Neutrophil (primary cell): ENCODE measurements around the gene MUC22.
"Not testable (repeated sequence)": the region's sequence is repeated elsewhere in the genome, so short reads cannot be mapped to it uniquely, and the experiment has no call there.

ENCODE experiments used
- H3K27ac ChIP-seq: fragments of 200-600 bp; sonication (generic); 2 replicates; pipeline ENCODE4 v1.5.1; 2016; ENCODE audit warnings: mild to moderate bottlenecking, moderate library complexity
- H3K27me3 ChIP-seq: fragments of 200-600 bp; sonication (generic); 2 replicates; pipeline ENCODE4 v1.6.0; 2016; ENCODE audit warnings: mild to moderate bottlenecking
- H3K36me3 ChIP-seq: fragments of 200-600 bp; sonication (generic); 2 replicates; pipeline ENCODE4 v1.5.1; 2017
- H3K4me1 ChIP-seq, 2 experiments: fragments of 200-600 bp in 1 of 2; sonication (generic) in 1 of 2; 1 replicate in 1 of 2; 2 replicates in 1 of 2; pipeline versions ENCODE4 v1.5.1 to v1.6.1; 2013 to 2016; ENCODE audit warnings: low read depth in 1 of 2, low read length in 1 of 2, mild to moderate bottlenecking in 1 of 2, moderate library complexity in 1 of 2; ENCODE audit not compliant: control insufficient read depth in 1 of 2, insufficient read depth in 1 of 2
- H3K4me3 ChIP-seq, 2 experiments: fragments of 200-600 bp in 1 of 2; sonication (generic) in 1 of 2; 1 replicate in 1 of 2; 2 replicates in 1 of 2; pipeline ENCODE4 v1.5.1; 2013 to 2016; ENCODE audit warnings: low read depth in 1 of 2, low read length in 1 of 2, mild to moderate bottlenecking in 1 of 2, moderate library complexity in 1 of 2
- H3K9me3 ChIP-seq: fragments of 200-600 bp; sonication (generic); 2 replicates; pipeline ENCODE4 v1.5.1; 2016
- TF ChIP-seq, protein P1 (sequence below): fragments of 200-600 bp; sonication (generic); IDR thresholded peaks from 2 replicates; pipeline ENCODE4 v1.5.1; 2016; ENCODE audit warnings: antibody characterized with exemption

MUC22 gene

GRCh38 chr6:30998785-30999184 lies 11.5 kb upstream of the MUC22 start:
- Histone ChIP-seq H3K27ac (no peak overlapping the region), H3K27me3 (peaks cover 10% of the 10 kb centered on the region), H3K4me3 (no peak overlapping the region), H3K36me3 (no peaks in the 10 kb centered on the region), H3K4me1 (no peaks in the 10 kb centered on the region), H3K9me3 (no peaks in the 10 kb centered on the region)
- TF ChIP-seq, protein P1, sequence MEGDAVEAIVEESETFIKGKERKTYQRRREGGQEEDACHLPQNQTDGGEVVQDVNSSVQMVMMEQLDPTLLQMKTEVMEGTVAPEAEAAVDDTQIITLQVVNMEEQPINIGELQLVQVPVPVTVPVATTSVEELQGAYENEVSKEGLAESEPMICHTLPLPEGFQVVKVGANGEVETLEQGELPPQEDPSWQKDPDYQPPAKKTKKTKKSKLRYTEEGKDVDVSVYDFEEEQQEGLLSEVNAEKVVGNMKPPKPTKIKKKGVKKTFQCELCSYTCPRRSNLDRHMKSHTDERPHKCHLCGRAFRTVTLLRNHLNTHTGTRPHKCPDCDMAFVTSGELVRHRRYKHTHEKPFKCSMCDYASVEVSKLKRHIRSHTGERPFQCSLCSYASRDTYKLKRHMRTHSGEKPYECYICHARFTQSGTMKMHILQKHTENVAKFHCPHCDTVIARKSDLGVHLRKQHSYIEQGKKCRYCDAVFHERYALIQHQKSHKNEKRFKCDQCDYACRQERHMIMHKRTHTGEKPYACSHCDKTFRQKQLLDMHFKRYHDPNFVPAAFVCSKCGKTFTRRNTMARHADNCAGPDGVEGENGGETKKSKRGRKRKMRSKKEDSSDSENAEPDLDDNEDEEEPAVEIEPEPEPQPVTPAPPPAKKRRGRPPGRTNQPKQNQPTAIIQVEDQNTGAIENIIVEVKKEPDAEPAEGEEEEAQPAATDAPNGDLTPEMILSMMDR: no peak

GRCh38 chr6:31000067-31000860 lies 10.0 kb upstream of the MUC22 start:
- H3K4me1 ChIP-seq, H3K27me3 ChIP-seq, H3K9me3 ChIP-seq, H3K4me3 ChIP-seq, H3K27ac ChIP-seq, H3K36me3 ChIP-seq: not testable (repeated sequence)

DNA sequence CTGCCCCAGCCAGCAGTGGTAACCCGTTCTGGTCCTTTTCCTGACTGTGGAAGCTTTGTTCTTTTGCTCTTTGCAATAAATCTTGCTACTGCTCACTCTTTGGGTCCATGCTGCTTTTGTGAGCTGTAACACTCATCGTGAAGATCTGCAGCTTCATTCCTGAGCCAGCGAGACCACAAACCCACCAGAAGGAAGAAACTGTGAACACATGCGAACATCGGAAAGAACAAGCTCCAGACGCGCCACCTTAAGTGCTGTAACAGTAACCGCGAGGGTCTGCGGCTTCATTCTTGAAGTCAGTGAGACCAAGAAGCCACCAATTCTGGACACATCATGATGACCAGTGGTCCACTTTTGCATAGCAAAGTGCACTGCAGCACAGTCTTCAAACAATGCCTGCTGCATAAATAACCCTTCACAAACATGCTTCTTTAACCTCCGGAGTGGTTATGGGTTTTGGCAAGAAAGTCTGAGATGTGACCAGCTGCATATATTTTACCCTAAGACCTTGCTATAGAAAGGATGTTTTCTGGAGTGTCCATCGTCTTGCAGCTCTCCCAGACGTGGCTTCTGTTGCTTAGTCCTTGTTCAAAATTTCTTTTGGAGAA lies 8.9 kb upstream of the MUC22 start:
- Histone ChIP-seq H3K27me3 (peaks cover 10% of the 10 kb centered on the region), H3K36me3 (no peaks in the 10 kb centered on the region), H3K27ac (no peak overlapping the region), H3K4me3 (no peak overlapping the region), H3K4me1 (peaks cover 0 to 4% of the 10 kb centered on the region in 2 experiments), H3K9me3 (no peaks in the 10 kb centered on the region)
- TF ChIP-seq, protein P1: no peak

DNA sequence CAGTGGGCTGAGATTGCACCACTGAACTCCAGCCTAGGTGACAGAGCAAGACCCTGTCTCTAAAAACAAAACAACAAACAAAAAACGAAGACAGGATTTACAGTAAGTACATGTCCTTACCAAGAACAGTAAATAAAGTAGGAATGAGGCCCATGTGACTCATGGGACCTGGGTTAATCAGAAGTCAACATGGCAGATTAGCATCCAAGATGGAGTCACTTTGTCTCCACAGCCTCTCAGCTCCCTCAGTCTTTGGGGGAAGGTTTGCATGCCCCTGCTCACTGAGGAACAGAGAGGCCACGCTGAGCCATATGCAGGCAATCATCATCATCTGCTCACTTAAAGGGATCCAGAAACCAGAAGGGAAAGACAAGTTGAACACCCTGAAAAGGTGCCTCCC lies 7.8 kb upstream of the MUC22 start:
- Histone ChIP-seq H3K27ac (no peak overlapping the region), H3K4me1 (peaks cover 0 to 4% of the 10 kb centered on the region in 2 experiments), H3K9me3 (no peaks in the 10 kb centered on the region), H3K27me3 (peaks cover 20% of the 10 kb centered on the region), H3K4me3 (no peak overlapping the region), H3K36me3 (no peaks in the 10 kb centered on the region)
- TF ChIP-seq, protein P1: no peak

- Histone ChIP-seq H3K9me3 (no peaks in the 10 kb centered on the region), H3K27me3 (peaks cover 36% of the 10 kb centered on the region), H3K4me1 (peaks cover 0 to 4% of the 10 kb centered on the region in 2 experiments), H3K36me3 (no peaks in the 10 kb centered on the region), H3K27ac (no peak overlapping the region), H3K4me3 (no peak overlapping the region)
- TF ChIP-seq, protein P1: no peak
These were observed 5.5 kb upstream of the MUC22 start for GRCh38 chr6:31004794-31005193.
